HL-60/S4 treated with phorbol 12-myristate 13-acetate at 8.2 ng/mL for 4 days and 3 days (cell line): Measurements from ENCODE around the gene PSMA8.
"Not testable (repeated sequence)": the region's sequence is repeated elsewhere in the genome, so short reads cannot be mapped to it uniquely, and the experiment has no call there.

Source experiments
- in situ Hi-C: fragments of 300-500 bp; cut with MboI; formaldehyde crosslinking; loops from 2 replicates; pipeline ENCODE4 v1.15.0; 2022; ENCODE audit warnings: low sequenced_read_pairs

The PSMA8 gene

DNA sequence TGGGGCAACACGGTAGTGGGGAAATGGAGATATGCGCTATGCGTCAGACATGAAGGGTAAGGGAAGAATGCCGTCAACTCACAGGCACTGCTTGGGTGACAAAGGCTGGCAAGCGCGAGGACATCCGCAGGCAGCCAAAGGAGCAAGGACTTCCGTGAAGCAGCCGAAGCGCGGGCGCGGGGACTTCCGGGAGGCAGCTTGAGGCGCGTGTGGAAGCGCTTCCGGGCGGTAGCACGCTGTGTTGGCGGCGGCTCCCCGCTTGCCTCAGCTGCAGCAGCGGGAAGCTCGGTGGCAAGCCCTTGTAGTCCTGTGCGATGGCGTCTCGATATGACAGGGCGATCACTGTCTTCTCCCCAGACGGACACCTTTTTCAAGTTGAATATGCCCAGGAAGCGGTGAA lies at the start of gene PSMA8:
PSMA8 (plus strand) TSS at position 218 of the 400 bp plus-strand sequence; CDS start at position 315, 97 bp downstream.
- in situ Hi-C loops: no loop called here

DNA sequence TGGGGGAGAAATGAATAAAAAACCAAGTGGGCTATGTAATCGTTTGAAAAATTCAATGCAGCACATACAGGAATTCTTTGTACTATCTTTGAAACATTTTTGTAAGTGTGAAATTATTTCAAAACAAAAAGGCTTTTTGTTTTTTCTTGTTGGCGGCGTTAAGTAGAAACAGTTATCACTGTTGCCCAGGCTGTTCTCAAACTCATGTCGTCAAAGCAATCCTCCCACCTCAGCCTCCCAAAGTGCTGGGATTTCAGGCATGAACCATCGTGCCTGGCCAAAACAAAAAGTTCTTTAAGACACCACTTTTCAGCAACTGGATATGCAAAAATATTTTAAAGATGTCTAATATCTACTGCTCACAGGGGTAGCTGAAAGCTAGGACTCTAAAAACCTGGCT lies 48.6 kb upstream of the PSMA8 start:
- in situ Hi-C loops: no loop called here

DNA sequence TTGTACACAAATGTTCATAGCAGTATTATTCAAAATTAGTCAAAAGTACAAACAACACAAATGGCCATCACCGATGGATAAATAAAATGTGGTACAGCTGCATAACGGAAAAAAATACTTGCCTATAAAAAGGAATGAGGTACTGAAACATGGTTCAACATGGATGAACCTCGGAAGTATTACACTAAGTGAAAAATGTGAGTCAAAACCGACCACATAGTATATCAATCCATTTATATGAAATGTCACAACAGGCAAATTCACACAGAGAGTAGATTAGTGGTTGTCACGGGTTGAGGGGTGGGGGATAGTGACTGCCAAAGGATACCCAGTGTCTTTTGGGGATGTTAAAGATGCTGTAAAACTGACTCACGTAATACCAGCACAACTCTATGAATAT lies 46.7 kb upstream of the PSMA8 start:
- in situ Hi-C loops: no loop called here

DNA sequence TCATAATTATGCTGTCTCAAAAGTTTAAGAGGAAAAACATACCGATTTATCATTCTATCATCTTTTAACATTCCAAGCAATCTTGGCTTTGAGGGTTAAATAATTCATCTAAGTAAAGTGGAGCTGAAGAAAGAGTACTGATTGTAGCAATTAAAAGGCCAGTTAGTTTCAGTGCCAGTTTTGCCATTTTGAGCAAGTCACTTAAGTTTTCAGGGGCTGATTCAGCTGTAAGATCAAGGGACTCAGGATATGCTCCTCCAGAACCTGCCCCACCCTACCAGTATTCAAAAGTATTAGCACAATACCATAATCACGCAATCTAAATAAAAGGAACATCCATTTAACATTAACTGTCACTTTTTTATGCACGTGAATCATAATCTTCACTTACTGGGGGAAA lies 45.2 kb upstream of the PSMA8 start:
- in situ Hi-C loops: no loop called here

DNA sequence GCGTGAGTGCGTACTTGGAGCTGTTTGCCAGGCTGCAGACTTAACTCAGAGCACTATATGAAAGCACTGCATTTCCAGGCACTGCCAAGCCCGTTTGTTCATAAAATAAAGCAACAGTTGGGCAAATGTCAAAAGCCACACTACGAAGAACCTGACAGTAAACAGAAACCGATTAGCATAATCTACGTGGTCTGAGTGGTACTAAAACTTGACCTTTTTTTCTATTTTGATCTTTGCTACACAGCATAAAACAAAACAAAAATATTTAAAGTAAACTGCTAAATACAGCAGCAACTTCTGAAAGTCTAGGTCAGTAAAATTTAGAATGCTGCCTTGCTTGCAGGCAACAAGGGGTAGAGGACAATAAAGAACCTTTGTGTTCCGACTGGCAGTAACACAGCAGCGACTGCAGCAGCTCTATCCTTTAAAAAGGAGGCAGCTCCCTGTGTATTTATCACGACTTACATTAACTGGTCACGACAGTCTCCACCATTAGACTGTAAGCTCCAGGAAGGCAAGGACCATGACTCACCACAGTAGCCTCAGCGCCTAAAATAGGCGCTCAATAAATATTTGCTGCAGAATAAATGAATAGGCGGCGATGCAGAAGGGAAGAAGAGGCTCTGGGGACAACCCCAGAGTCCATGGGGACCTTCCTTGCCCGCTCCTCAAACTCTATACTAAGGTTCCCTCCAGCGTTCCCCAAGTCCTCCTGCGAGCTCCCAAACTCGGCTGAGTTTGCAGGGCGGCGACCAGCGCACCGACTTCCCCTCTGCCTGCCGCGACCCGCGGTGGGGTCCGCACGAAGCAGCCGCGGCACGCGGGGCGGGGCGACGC lies 44.2 kb upstream of the PSMA8 start:
- in situ Hi-C loops: no loop called here

DNA sequence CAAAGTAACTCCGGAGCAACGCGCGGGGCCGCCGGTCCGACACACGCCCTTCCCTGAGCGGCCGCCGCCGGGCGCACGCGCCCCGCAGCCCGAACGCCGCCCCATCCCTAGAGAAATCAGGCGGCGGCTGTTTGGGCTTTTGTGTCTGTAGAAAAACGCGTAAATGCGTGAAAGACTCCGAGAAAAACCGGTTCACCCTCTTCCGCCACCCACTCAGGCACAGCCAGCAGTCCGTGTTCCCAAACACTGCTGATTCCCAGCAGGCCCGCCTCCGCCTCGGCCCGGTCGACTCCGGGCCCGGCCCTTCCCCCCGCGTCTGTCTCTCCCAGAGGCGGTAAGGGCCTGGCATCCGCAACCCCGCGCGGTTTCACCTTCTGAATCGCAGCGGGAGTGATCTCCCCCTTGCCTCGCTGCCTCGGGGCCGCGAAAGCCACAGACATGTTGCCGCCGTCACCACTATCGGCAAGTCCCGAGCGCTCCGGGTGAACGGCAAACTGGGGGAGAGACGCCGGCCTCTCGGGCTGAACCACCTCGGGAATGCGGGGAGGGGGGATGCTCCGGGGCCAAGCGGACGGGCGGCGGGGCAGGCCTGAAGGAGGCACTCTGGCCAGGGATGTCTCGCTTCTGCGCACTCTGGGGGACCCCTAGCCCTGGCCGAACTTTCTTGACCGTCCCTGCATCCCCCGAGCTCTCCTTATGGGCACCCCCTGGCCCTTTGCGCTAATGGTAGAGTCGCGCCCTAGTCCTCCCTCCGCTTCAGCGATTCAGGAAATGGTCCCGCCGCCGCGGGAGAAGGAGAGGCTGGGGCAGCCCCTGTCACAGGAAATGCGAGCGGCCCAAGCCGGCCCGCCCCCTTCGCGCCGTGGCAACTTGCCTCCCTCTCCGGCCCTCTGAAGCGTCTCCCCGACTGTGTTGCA lies 43.3 kb upstream of the PSMA8 start, which contains the start of gene SS18:
SS18 (minus strand) TSS at position 484 of the 917 bp plus-strand sequence; CDS start at position 440, 44 bp downstream.
- in situ Hi-C loops: no loop called here

DNA sequence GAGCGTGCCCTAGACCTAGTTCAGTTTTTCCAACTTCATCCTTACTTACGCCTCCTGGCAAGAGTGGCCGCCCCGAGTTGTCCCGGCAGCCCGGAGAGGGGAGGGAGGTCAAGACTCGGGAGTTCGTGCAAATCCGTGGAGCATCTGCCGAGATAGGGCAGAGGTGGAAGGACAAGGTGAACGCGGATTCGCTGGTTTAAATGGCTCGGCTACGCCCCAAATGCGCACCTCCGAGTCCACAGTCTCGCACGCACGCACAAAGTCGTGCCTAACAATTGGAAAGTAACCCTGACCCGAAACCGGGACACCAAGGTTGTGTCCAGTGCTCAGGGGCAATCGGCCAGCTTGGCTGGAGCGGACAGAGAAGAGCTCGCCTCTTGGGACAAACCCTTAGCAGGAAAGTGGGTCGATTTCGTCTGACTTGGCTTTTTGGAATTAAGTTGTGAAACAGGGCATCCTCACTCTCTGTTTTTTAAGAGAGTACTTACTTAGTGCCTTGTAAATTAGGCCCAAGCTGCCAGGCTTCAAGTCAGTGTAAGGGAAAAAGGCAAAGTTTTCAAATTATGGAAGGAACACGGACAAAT lies 42.5 kb upstream of the PSMA8 start:
- in situ Hi-C loops: no loop called here

DNA sequence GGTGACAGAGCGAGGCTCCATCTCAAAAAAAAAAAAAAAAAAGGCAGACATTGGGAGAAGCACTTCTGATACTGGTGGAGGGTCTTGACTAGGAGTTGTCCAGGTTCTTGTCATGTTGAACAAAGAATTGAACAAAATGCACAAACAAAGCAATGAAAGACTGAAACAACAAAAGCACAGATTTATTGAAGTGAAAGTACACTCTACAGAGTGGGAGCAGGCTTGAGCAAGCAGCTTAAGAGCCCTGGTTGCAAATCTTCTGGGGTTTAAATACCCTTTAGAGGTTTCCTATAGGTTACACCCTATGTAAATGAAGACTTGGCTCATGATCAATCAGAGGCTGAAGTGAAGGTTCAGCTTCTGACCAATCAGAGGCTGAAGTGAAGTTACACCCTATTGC lies 36.8 kb upstream of the PSMA8 start:
- in situ Hi-C loops: no loop called here

DNA sequence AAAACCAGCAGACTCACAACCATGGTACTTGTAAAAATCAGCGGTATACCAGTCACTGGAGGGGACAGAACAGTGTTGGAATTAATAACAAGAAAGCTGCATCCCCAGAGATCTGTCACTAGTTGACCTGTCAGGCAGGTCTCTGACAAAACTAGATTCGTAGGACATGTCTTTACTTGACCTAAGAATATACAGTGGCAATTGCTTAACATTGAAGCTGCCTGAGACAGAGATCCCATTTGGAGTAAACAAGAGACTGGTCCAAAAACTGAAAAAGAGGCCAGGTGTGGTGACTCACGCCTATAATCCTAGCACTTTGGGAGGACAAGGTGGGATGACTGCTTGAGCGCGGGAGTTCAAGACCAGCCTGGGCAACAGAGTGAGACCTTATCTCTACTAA lies 36.1 kb upstream of the PSMA8 start:
- in situ Hi-C loops: no loop called here

DNA sequence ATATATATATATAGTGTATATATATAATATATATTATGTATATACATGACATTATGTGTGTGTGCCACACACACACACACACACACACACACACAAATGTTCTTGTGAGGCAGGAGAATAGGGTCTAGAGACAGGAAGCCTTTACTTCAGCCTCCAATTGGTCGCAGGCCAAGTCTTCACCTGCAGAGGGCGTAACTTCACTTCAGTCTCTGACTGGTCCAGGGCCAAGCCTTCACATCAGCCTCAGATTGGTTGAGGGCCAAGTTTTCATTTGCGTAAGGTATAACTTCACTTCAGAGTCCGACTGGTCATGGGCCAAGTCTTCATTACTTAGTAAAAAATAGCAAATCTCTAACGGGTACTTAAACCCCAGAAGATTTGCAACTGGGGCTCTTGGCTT lies 30.1 kb upstream of the PSMA8 start:
- in situ Hi-C loops: no loop called here

DNA sequence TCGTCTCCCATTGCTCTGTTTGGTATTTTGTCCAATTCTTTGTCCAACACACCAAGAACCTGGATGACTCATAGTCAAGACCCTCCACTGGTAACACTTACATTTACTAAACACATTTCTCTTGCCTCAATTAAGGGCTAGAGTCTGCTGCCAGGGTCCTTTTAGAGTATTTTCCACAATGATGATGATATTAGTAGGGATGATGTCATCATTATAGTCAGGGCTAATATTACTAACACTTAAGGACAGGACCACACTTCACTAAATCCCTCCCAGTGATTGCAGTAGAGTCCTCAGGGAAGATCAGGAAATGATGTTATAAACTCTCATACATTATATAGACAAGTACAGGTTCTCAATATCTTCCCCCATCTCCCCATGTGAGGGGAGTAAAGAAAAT lies 29.6 kb upstream of the PSMA8 start:
- in situ Hi-C loops: no loop called here

DNA sequence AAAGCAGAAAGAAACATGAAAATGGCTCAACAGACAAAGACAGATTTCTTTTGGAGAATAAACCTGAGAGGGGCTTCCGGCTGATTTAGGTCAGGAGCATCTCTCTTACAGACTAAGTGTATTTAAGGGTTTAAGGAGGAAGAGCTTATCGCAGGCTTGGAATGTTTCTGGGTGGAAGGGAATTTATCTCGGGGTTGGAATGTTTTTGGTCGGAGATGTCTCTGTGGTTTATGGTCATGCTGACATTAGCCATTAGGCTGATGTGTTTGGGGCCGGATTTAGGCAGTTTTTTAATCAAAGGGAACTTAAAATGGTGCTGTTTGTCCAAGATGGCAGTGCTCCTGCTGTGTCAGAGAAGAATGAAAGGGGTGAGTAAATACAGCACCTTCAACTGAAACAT lies 14.4 kb upstream of the PSMA8 start:
- in situ Hi-C loops: no loop called here

DNA sequence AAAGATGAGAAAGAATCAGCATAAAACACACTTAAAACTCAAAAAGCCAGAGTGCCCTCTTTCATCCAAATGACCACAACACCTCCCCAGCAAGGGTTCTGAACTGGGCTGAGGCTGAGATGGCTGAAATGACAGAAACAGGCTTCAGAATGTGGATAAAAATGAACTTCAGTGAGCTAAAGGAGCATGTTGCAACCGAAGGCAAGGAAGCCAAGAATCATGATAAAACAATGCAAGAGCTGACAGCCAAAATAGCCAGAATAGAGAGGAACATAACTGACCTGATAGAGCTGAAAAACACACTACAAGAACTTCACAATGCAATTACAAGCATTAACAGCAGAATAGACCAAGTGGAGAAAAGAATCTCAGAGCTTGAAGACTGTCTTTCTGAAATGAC lies 12.2 kb upstream of the PSMA8 start:
- in situ Hi-C loops: no loop called here

DNA sequence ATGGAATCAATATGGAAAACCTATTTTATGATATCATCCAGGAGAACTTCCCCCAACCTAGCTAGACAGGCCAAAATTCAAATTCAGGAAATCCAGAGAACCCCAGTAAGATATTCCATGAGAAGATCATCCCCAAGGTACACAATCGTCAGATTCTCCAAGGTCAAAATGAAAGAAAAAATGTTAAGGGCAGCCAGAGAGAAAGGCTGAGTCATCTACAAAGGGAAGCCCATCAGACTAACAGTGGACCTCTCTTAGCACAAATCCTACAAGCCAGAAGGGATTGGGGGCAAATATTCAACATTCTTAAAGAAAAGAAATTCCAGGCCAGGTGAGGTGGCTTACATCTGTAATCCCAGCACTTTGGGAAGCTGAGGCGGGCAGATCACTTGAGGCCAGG lies 11.7 kb upstream of the PSMA8 start:
- in situ Hi-C loops: not testable (repeated sequence)

DNA sequence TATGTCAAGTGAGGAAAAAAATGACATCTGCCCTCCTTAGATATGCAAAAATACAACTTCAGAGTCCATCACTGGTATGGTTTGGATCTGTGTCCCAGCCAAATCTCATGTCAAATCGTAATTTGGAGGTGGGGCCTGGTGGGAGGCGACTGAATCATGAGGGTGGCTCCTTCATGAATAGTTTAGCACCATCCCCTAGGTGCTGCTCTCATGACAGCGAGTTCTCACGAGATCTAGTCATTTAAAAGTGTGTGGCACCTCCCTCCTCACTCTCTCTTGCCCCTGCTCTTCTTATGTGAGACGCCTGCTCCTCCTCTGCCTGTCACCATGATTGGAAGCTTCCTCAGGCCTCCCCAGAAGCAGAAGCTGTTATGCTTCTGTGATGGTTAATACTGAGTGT lies 5.9 kb upstream of the PSMA8 start:
- in situ Hi-C loops: no loop called here

DNA sequence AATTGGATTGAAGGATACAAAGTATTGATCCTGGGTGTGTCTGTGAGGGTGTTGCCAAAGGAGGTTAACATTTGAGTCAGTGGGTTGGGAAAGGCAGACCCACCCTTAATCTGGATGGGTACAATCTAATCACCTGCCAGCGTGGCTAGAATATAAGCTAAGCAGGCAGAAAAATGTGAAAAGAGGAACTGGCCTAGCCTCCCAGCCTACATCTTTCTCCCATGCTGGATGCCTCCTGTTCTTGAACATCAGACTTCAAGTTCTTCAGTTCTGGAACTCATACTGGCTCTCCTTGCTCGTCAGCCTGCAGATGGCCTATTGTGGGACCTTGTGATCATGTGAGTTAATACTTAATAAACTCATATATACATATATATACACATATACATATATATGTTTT lies 5.5 kb upstream of the PSMA8 start:
- in situ Hi-C loops: not testable (repeated sequence)

DNA sequence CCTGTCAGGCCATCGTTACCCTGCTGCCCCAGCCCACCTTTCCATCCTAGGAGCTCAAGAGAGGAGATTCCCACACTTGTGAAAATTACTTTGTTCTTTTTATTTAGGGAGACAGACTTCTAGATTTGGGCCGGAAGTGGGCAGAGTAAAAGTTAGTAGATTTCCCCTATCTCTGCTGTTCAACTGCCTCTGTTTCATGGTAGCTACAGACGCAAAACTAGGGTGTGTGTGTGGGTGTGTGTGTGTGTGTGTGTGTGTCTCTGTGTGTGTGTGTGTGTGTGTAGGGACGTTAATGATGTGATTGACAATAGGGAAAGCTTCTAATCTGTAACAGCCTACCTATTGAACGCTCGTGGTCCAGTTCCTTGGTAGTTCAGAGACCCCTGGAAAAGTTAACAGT lies 438 bp downstream of the PSMA8 start:
- in situ Hi-C loops: no loop called here

DNA sequence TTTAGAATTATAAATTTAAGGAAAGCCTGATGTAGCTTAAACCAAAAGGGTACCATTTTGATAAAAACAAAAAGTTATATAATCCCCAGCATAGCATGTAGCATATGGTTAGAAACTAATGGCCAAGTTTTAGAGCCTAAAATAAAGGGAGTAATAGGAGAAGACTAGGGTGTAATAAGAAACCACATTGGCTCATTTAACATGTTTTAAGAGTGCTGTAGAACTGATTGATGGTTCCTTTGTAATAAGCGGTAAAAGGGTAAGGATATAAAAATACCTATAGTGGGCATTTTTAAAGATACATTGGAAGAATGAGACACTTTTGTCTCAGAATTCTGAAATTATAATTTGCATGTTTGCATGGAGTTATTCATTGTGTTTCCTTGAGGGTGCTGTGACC lies 1.9 kb downstream of the PSMA8 start:
- in situ Hi-C loops: no loop called here

DNA sequence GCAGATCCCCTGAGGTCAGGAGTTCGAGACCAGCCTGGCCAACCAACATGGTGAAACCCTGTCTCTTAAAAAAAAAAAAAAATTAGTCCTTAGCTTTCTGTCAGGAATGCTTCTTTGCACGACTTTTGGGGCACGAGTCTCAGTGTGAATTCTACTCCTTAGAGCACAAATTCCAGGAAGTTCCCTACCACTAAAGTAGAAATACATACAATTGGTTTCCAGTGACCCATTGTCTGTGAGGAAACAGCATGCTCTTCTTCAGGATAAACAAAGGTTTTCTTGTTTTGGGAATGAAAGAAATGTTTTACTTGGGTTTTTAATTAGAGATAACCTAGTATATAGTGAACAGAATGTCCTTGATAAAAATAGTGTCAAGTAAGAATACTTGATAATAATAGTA lies 23.7 kb downstream of the PSMA8 start:
- in situ Hi-C loops: no loop called here

DNA sequence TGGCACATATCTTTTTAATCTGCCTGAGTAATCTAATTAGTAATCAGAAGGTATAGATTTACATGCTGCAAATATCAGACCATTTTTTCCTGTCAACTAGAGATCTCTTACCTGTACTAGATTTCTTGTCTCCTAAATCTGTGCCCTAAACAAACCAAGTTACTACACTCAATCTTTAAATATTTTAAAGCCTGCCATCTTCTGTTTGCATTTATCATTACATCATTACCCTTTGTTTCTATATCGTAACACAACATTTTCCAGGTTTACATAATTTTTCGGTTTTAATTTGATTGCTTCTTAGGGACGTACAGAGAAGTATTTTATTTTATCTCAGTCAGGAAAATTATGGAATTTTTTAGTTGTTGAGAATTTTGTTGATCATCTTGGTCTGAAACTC lies 25.7 kb downstream of the PSMA8 start:
- in situ Hi-C loops: no loop called here

DNA sequence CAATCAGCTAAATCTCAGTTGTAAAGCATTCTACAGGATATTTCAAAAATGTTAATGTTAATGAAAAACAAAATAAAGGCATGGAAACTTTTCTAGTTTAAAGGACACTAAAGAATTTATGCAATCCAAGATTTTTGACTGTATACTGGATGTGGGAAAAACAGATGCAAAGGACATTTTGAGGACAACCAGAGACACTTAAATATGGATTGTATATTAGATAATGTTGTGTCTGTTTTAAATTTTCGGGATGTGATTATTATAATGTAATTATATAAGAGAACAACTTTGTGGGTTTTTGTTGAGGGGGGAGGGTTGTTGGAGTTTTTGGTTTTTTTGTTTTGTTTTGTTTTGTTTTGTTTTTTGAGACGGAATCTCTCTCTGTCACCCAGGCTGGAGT lies 30.9 kb downstream of the PSMA8 start:
- in situ Hi-C loops: no loop called here

DNA sequence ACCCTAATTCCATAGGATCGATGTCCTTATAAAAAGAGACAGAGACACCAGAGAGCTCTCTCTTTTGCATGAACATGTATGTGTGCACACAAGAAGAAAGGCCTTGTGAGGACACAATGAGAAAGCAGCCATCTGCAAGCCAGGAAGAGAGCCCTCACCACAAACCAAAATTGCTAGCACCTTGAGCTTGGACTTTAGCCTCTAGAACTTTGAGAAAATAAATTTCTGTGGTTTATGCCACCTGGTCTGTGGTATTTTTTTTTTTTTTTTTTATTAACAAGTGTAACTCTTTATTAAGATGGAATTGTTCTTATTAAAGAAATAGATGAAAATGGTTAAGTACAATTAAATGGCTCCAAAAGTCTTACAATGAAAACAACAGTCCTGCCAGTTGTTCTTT lies 33.9 kb downstream of the PSMA8 start:
- in situ Hi-C loops: not testable (repeated sequence)
